Type B pancreatic cell (in vitro differentiated cells): ENCODE results near the gene SLC36A1. TPM values are rescaled to one million over a fixed set of nuclear protein-coding genes. Genes with fewer than 3 reads are reported as not detected.

ENCODE experiments used
- DNase-seq: peaks from one replicate; pipeline ENCODE4 v3.0.0; 2021; ENCODE audit warnings: mixed read lengths; ENCODE audit not compliant: unreplicated experiment; ENCODE audit errors: extremely low spot score
- H3K27ac Mint-ChIP-seq: 2 replicates; pipeline ENCODE4 v1.8.0; 2021; ENCODE audit warnings: mild to moderate bottlenecking, mixed read lengths
- H3K27me3 Mint-ChIP-seq: 2 replicates; pipeline ENCODE4 v1.8.0; 2021; ENCODE audit warnings: mixed read lengths
- H3K36me3 Mint-ChIP-seq: 2 replicates; pipeline ENCODE4 v1.8.0; 2021; ENCODE audit warnings: mixed read lengths
- H3K4me1 Mint-ChIP-seq: one replicate; pipeline ENCODE4 v1.8.0; 2021; ENCODE audit warnings: mixed read lengths; ENCODE audit not compliant: unreplicated experiment
- H3K4me3 Mint-ChIP-seq: 2 replicates; pipeline ENCODE4 v1.8.0; 2021; ENCODE audit warnings: mild to moderate bottlenecking, mixed read lengths
- H3K9me3 Mint-ChIP-seq: 2 replicates; pipeline ENCODE4 v1.8.0; 2021; ENCODE audit warnings: mixed read lengths
- CTCF ChIP-seq: fragments of 200-600 bp; sonication (generic); conservative IDR thresholded peaks from 2 replicates; pipeline ENCODE4 v1.5.0; 2021; ENCODE audit warnings: antibody characterized with exemption, mild to moderate bottlenecking
- total RNA-seq: library from RNA; stranded (reverse); gene quantifications from 2 replicates; pipeline ENCODE4 v1.2.1, GENCODE V29; 2021; ENCODE audit warnings: low replicate concordance

Gene SLC36A1
- total RNA-seq, 1 donor from 2014 or later = 15.5 TPM

- Mint-ChIP-seq H3K9me3 (no peaks in the 10 kb centered on the region), H3K36me3 (peaks cover 15% of the 10 kb centered on the region), H3K27ac (no peak overlapping the region), H3K4me3 (no peak overlapping the region), H3K27me3 (no peaks in the 10 kb centered on the region), H3K4me1 (peaks cover 6% of the 10 kb centered on the region)
- no peak for DNase-seq
- TF ChIP-seq CTCF = no peak
Measured at GRCh38 chr5:151490627-151491026, 43.2 kb downstream of the SLC36A1 start.

- TF ChIP-seq CTCF = no peak
Measured at GRCh38 chr5:151491062-151491461, 43.7 kb downstream of the SLC36A1 start.

GRCh38 chr5:151492729-151493128 lies 45.3 kb downstream of the SLC36A1 start:
- no peak overlapping the region for H3K27ac Mint-ChIP-seq
- H3K27me3 Mint-ChIP-seq = no peaks in the 10 kb centered on the region

More at GRCh38 chr5:151491062-151491461, 43.7 kb downstream of the SLC36A1 start:
- H3K27ac Mint-ChIP-seq = no peak overlapping the region
- H3K4me3 Mint-ChIP-seq = no peak overlapping the region
- no peak for DNase-seq
- H3K9me3 Mint-ChIP-seq = no peaks in the 10 kb centered on the region
- H3K27me3 Mint-ChIP-seq = no peaks in the 10 kb centered on the region
- peaks cover 5% of the 10 kb centered on the region for H3K4me1 Mint-ChIP-seq
- peaks cover 11% of the 10 kb centered on the region for H3K36me3 Mint-ChIP-seq

GRCh38 chr5:151493665-151494064 lies 46.3 kb downstream of the SLC36A1 start:
- Mint-ChIP-seq H3K36me3 (peaks cover 4% of the 10 kb centered on the region), H3K9me3 (no peaks in the 10 kb centered on the region)
- TF ChIP-seq CTCF = no peak

More at GRCh38 chr5:151492729-151493128, 45.3 kb downstream of the SLC36A1 start:
- Mint-ChIP-seq H3K36me3 (peaks cover 4% of the 10 kb centered on the region), H3K9me3 (no peaks in the 10 kb centered on the region), H3K4me3 (no peak overlapping the region), H3K4me1 (no peaks in the 10 kb centered on the region)
- no peak for DNase-seq
- TF ChIP-seq CTCF = no peak

DNA sequence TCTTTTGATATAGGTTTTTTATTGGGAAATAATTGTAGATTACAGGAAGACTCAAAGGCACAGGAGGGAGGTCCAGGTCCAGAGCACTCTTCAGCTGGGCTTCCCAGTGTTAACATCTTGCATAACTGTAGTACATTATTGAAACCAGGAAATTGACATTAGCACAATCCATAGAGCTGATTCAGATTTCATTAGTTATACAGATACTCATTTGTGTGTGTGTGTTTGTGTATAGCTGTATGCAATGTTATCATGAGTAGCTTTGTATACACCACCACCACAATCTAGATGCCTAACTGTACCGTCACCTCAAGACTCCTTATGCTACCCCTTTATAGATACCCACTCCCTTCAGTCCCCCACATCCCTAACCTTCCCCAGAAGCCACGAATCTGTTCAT lies 47.9 kb downstream of the SLC36A1 start:
- no peak for DNase-seq
- H3K27ac Mint-ChIP-seq = no peak overlapping the region
- no peak for TF ChIP-seq CTCF
- H3K36me3 Mint-ChIP-seq = peaks cover 4% of the 10 kb centered on the region
- no peak overlapping the region for H3K4me3 Mint-ChIP-seq
- no peaks in the 10 kb centered on the region for H3K9me3 Mint-ChIP-seq
- H3K27me3 Mint-ChIP-seq = no peaks in the 10 kb centered on the region
- peaks cover 8% of the 10 kb centered on the region for H3K4me1 Mint-ChIP-seq

More at GRCh38 chr5:151493665-151494064, 46.3 kb downstream of the SLC36A1 start:
- Mint-ChIP-seq H3K4me3 (no peak overlapping the region), H3K4me1 (peaks cover 5% of the 10 kb centered on the region), H3K27me3 (no peaks in the 10 kb centered on the region), H3K27ac (no peak overlapping the region)
- no peak for DNase-seq

- H3K27ac Mint-ChIP-seq = no peak overlapping the region
- H3K36me3 Mint-ChIP-seq = peaks cover 4% of the 10 kb centered on the region
- no peak overlapping the region for H3K4me3 Mint-ChIP-seq
- no peaks in the 10 kb centered on the region for H3K9me3 Mint-ChIP-seq
- H3K27me3 Mint-ChIP-seq = no peaks in the 10 kb centered on the region
- TF ChIP-seq CTCF = no peak
- no peak for DNase-seq
- peaks cover 13% of the 10 kb centered on the region for H3K4me1 Mint-ChIP-seq
Measured at GRCh38 chr5:151496041-151496484, 48.7 kb downstream of the SLC36A1 start.
